Eye (tissue), 1 donor: Measurements from ENCODE around the gene MPDZ.

Experiments
- DNase-seq: peaks from one replicate; pipeline ENCODE4 v3.0.0-alpha.2; 2015

MPDZ gene

DNA sequence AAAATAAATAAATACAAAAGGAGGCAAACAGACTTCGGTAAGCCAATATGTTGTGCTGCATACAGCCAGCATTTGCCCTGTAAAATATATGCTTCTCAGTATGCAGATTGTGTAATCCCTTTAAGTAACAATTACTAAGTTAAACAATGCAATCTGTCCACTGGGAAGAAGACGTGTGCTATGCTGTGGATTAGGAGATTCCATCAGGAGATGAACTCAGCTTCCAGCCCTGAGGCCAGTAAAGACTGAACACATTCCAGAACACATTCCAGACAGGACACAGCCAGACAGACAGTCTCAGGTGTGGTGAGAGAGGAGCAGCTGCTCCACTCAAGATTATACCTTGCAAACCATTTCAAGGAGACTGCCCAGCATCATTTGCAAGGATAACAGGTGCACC, 97.8 kb downstream of the MPDZ start:
- peak; percentile 17 for DNase-seq

GRCh38 chr9:13179257-13179656, 100.2 kb downstream of the MPDZ start:
- peak; percentile 13 for DNase-seq

- no peak for DNase-seq
These were observed 103.8 kb downstream of the MPDZ start for GRCh38 chr9:13175732-13176131.

DNA sequence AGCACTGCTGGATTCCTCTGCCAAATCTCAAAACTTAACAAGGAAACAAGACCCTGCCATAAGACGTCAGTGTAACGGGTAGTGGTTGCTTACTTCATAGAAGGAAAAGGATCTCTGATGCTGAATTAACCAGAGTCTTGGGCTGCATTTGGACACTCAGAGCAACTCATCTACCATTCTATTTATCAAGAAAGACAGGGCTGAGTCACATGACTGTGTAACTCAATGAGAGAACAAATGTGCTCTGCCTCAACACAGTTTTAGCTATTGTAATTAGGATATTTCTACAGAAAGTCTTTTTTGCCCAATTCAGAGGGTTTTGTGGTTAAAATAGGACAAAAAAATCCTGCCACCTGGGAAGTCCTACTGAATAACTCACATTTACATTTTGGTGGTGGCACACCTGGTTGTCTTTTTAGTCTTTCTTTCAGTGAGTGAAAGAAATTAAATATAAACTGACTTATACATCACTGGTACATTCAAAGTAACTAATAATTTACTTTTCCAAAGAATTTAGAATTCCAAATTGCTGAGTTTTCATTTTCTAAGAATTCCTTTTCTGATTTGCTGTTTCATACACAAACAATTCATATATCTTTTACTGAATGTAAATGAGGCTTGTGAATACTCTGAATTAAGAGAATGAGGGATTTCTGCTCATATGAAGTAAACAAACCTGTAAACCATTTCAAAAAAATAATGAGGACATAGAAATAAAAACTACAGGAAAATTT, 104.4 kb downstream of the MPDZ start:
- no peak for DNase-seq

- DNase-seq, result no peak
These were observed 105.9 kb downstream of the MPDZ start for GRCh38 chr9:13173553-13173952.

DNA sequence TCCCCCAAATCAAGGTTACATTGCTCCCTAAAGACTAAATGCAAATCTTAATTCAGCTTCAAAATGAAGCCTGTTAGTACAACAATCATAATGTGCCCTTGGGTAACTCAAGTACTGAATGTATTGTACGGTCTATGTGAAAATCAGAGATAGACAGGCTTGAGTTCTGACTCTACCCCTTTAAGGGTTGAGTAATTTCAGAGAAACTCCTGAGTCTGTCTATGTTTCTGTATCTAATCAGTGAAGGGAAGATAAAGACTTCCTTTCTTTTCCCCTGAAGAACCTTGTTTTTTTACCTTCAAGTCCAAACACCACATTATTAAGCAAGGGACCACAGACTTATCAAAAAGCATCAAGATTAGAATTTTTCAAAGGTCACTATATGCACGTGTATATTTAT, 108.2 kb downstream of the MPDZ start:
- no peak for DNase-seq

GRCh38 chr9:13166996-13167395, 112.5 kb downstream of the MPDZ start:
- DNase-seq, result no peak

DNA sequence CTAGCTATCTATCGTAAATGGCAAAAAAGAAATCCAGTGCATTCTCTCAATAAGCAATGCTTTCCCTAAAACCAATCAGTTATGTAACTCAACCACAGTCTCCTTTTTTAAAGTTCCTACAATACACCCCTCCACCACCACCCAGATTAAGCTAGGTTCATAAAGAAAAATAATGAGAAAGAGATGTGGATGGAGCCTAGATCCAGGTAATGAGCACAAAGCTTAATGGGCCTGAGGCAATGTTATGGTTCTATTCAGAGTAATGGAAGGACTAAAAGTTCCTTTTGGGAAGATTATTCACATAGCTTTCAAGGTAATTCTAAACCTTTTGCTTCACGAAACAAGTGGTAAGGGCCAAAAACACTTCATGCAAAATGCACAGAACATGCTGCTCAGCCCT, 113.5 kb downstream of the MPDZ start:
- peak; percentile 27 for DNase-seq

DNA sequence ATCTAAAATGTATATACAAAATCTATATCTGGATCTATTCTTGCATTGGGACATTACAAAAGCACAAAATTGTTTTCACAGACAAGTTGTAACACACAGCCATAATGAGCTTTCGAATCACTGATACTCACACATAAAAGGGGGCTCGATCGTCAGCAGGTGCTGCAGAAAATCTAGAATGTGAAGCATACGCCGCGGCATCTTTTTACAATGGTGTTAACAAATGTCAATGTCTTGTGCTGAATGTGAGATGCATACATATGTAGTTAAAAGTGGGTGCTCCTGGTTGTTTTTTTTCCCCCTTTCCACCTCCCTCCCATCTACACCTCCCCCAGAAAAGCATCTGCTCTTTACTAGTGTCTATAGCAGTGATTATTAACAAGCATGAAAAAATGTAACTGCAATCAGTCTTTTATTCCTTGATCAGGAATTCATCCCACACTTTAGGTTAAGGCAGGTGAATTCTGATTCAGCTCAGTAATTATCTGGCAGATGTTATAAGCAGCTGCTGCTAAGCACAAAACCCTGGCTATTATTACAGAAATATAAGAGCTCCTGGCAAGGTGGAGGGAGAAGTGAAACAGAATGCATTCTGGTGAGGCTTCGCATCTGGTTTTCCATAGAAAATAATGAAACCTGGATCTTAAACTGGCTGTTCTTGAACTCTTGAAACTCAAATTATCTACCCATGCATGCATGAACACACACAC, 114.1 kb downstream of the MPDZ start:
- DNase-seq, result no peak

DNA sequence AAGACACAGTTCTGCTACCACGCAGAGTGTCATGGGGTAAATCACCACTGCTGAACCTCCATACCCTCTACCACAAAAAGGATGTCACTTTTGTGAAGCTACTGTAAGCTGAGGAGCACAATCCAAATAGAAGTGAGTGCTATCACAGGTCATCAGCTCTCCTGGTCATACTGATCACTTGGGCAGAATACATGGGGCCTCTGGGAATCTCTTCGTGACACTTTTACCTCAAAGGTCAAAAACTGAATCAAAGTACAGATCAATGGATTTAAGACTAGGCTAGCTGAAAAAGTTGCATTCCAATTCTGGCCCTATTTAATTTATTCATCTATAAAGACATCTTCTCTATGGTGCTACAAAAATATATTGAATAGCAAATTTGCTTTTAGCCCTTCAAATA, 115.5 kb downstream of the MPDZ start:
- no peak for DNase-seq

- no peak for DNase-seq
These were observed 116.2 kb downstream of the MPDZ start for GRCh38 chr9:13163287-13163686.

GRCh38 chr9:13160051-13160450, 119.4 kb downstream of the MPDZ start:
- no peak for DNase-seq

DNA sequence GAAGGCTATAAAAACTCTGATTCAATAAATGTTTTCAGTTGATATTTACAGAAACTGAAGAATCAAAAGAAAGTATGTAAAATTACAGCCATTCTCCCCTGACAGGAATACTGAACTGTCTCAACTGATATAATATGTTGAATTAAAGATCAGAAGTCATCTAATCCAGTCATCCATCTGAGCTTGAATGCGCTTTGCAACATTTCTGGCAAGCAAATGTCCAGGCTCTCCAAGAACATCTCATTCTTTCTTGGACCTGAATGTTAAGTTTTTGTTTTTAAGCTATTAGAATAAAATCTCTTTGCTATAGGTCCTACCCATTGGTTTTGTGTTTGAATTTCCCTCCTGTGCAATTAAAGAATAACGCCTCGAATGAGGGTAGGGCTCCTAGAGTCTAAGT, 120.5 kb downstream of the MPDZ start:
- DNase-seq, result no peak

DNA sequence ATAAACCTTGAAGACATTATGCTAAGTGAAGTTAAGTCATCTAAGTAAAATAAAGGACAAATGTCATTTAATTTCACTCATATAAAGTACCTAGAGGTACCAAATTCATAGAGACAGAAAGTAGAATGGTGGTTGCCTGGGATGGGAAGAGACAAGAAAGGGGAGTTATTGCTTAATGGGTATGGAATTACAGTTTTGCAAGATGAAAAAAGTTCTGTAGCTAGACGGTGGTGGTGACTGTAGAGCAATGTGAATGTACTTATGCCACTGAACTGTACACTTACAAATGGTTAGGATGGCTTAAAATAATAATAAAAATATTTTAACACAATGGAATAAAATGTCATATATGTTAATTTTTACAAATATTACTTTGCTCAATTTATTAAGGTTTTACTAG, 128.0 kb downstream of the MPDZ start:
- no peak for DNase-seq

GRCh38 chr9:13149454-13149853, 130.0 kb downstream of the MPDZ start:
- DNase-seq, result no peak

DNA sequence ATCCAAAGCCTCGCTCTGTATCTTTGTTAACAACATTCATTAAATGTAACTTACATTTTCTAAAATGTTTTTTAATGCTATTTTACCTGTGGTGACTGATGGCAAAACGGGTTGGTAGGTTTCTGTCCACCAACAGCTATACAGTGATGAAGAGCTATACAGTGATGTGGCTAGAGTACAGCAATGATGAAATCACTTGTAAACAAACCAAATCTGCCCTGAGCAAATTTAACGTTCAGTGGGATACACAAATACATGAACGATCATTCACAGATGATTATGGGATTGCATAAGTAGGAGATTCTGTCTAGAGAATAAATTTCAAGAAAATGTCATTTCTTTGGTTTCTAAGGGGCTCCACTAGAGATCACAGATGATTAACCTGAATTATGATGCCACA, 132.7 kb downstream of the MPDZ start:
- no peak for DNase-seq

DNA sequence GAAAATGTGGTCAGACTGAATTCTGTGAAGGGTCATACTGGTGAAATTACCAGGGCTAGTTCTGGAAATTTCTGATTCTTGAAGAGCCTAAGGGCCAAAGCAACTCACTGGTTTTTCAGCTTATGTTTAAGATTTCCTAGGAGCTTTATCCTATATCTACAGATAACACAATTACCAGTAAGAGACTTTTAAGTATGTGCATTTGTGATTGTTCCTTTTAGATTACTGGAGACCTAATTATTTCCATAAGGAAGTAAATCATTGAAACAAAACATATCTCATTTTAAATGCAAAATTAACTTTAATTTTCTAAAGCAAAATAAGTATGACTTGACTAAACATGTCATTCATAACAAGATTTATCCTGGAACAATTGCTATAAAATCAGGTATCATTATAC, 134.2 kb downstream of the MPDZ start:
- DNase-seq, result no peak

DNA sequence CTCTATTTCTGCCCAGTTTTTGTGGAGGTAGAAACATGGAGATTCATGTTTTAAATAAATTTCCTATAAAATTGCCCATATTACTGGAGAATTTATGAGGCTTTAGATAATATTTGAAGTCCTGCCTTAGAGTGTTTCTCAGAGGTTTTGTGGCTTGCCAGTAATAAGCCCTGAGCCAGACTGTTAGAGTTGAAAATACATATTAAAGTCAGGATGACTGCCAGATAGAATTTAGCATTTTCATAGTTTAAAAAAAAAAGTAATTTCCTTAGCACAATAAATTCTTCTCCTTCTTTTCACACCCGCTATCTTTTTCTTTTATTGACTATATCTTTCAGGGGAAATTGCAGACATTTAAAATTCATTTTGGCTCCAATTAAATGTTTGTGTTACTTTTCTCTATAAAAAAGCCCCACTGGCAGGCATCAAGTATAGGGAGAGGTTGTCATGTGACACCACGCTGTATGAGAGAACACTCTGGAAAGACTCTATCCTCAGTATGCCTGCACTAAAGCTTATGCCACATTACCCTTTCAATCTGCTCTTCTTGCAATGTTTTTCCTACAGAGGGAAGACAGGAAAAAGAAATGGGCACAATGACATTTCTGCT, 135.2 kb downstream of the MPDZ start:
- no peak for DNase-seq

GRCh38 chr9:13143281-13143680, 136.2 kb downstream of the MPDZ start:
- no peak for DNase-seq

GRCh38 chr9:13142776-13143175, 136.7 kb downstream of the MPDZ start:
- DNase-seq, result no peak

GRCh38 chr9:13141629-13142028, 137.9 kb downstream of the MPDZ start:
- no peak for DNase-seq

- peak; percentile 22 for DNase-seq
These were observed 138.5 kb downstream of the MPDZ start for GRCh38 chr9:13140843-13141592.

GRCh38 chr9:13139641-13140171, 139.8 kb downstream of the MPDZ start:
- peak; percentile 72 for DNase-seq
